Prostate gland (tissue), 2 donors: ENCODE measurements around the gene FANCE.

Experiments
- CTCF ChIP-seq, 4 experiments: fragments of 200-600 bp in 2 of 4; fragments of 450-650 bp in 2 of 4; sonication (generic) in 2 of 4; IDR thresholded peaks; 1 replicate in 3 of 4; 2 replicates in 1 of 4; pipeline ENCODE4 v1.5.1; 2016 to 2019; ENCODE audit warnings: antibody characterized with exemption in 4 of 4, mild to moderate bottlenecking in 2 of 4, moderate library complexity in 2 of 4
- POLR2AphosphoS5 ChIP-seq: sonication (generic); formaldehyde crosslinking; IDR thresholded peaks from one replicate; pipeline ENCODE4 v1.6.1; 2017; ENCODE audit warnings: antibody characterized with exemption

- TF ChIP-seq CTCF (IDR thresholded peaks at IDR 0.05) (no peak), POLR2AphosphoS5 (no peak)
Measured at GRCh38 chr6:35485402-35485877, 33.3 kb downstream of the FANCE start.
